Liver (tissue), 3 donors: Measurements from ENCODE around the gene GATD1.

ENCODE experiments used
- ATF3 ChIP-seq: IDR thresholded peaks from 2 replicates; pipeline ENCODE4 v1.6.1; 2016; ENCODE audit warnings: antibody characterized with exemption
- CTCF ChIP-seq: fragments of 150-350 bp; IDR thresholded peaks from 2 replicates; pipeline ENCODE4 v1.5.1; 2017; ENCODE audit warnings: improper control_type of control experiment, low read depth, low read length; ENCODE audit not compliant: missing input control
- EGR1 ChIP-seq, 2 donors: IDR thresholded peaks; 2 replicates each; pipeline ENCODE4 v1.6.1; 2016 to 2018; ENCODE audit warnings: antibody characterized with exemption in 2 of 2, low read depth in 2 of 2
- MAX ChIP-seq: IDR thresholded peaks from 2 replicates; pipeline ENCODE4 v1.6.1; 2016; ENCODE audit warnings: antibody characterized with exemption
- RAD21 ChIP-seq, 2 donors: IDR thresholded peaks; 2 replicates each; pipeline ENCODE4 v1.6.1; 2016; ENCODE audit warnings: antibody characterized with exemption in 2 of 2, mild to moderate bottlenecking in 2 of 2
- REST ChIP-seq: IDR thresholded peaks from 2 replicates; pipeline ENCODE4 v1.6.1; 2016; ENCODE audit warnings: antibody characterized with exemption, mild to moderate bottlenecking
- RXRA ChIP-seq, 2 donors: IDR thresholded peaks; 2 replicates each; pipeline ENCODE4 v1.6.1; 2017 to 2018; ENCODE audit warnings: antibody characterized with exemption in 2 of 2, mild to moderate bottlenecking in 1 of 2
- SP1 ChIP-seq: IDR thresholded peaks from 2 replicates; pipeline ENCODE4 v1.6.1; 2018; ENCODE audit warnings: antibody characterized with exemption, mild to moderate bottlenecking
- TAF1 ChIP-seq: conservative IDR thresholded peaks from 2 replicates; pipeline ENCODE4 v1.6.1; 2016; ENCODE audit warnings: antibody characterized with exemption, mild to moderate bottlenecking
- YY1 ChIP-seq: IDR thresholded peaks from 2 replicates; pipeline ENCODE4 v1.6.1; 2016; ENCODE audit warnings: antibody characterized with exemption, mild to moderate bottlenecking
- donor health status: healthy.
- donor health status: healthy.

GRCh38 chr11:773830-774229 is 3.5 kb downstream of the GATD1 start:
- TF ChIP-seq SP1 (no peak), CTCF (no peak), REST (no peak), TAF1 (no peak), RAD21 (IDR thresholded peaks at IDR 0.05) (no peak), MAX (no peak), RXRA (IDR thresholded peaks at IDR 0.05) (no peak), EGR1 (IDR thresholded peaks at IDR 0.05; ENCODE audit: low read depth in 2 of 2) (no peak), YY1 (no peak), ATF3 (no peak)
